Chondrocyte (in vitro differentiated cells): ENCODE results near the gene FAM193A. TPM values are rescaled to one million over a fixed set of nuclear protein-coding genes. Genes with fewer than 3 reads are reported as not detected.
"Not testable (repeated sequence)": the region's sequence is repeated elsewhere in the genome, so short reads cannot be mapped to it uniquely, and the experiment has no call there.

ENCODE experiments used
- DNase-seq: peaks from one replicate; pipeline ENCODE4 v3.0.0; 2021; ENCODE audit warnings: mixed read lengths, low spot score
- H3K27ac Mint-ChIP-seq: one replicate; pipeline ENCODE4 v1.8.0; 2021; ENCODE audit warnings: mild to moderate bottlenecking, moderate library complexity, mixed read lengths; ENCODE audit not compliant: unreplicated experiment
- H3K27me3 Mint-ChIP-seq: 2 replicates; pipeline ENCODE4 v1.8.0; 2021; ENCODE audit warnings: low read depth, mixed read lengths
- H3K36me3 Mint-ChIP-seq: 2 replicates; pipeline ENCODE4 v1.8.0; 2021; ENCODE audit warnings: low read depth, mixed read lengths
- H3K4me1 Mint-ChIP-seq: 2 replicates; pipeline ENCODE4 v1.8.0; 2021; ENCODE audit warnings: low read depth, mild to moderate bottlenecking, mixed read lengths
- H3K4me3 Mint-ChIP-seq: one replicate; pipeline ENCODE4 v1.8.0; 2021; ENCODE audit warnings: mild to moderate bottlenecking, moderate library complexity, mixed read lengths; ENCODE audit not compliant: unreplicated experiment
- H3K9me3 Mint-ChIP-seq: 2 replicates; pipeline ENCODE4 v1.8.0; 2021; ENCODE audit warnings: low read depth, mixed read lengths
- CTCF ChIP-seq: fragments of 200-600 bp; sonication (generic); IDR thresholded peaks from 2 replicates; pipeline ENCODE4 v1.5.0; 2021; ENCODE audit warnings: antibody characterized with exemption, mild to moderate bottlenecking, moderate library complexity
- total RNA-seq: library from RNA; stranded (reverse); gene quantifications from 3 replicates; pipeline ENCODE4 v1.2.1, GENCODE V29; 2021

FAM193A gene
- total RNA-seq, 1 donor from 2014 or later: 24.9 TPM

GRCh38 chr4:2526559-2526958 lies 9.9 kb upstream of the FAM193A start:
- H3K4me1 Mint-ChIP-seq: peaks cover 3% of the 10 kb centered on the region
- no peaks in the 10 kb centered on the region for H3K27me3 Mint-ChIP-seq
- no peak overlapping the region for H3K27ac Mint-ChIP-seq
- H3K36me3 Mint-ChIP-seq: no peaks in the 10 kb centered on the region
- DNase-seq: peak; percentile 18
- no peak for TF ChIP-seq CTCF
- H3K9me3 Mint-ChIP-seq: no peaks in the 10 kb centered on the region
- no peak overlapping the region for H3K4me3 Mint-ChIP-seq

GRCh38 chr4:2534904-2535375 lies 1.5 kb upstream of the FAM193A start:
- Mint-ChIP-seq H3K27ac (peak overlapping the region; percentile 97), H3K4me1 (peaks cover 21% of the 10 kb centered on the region), H3K27me3 (no peaks in the 10 kb centered on the region), H3K4me3 (peak overlapping the region; percentile 90), H3K9me3 (no peaks in the 10 kb centered on the region), H3K36me3 (no peaks in the 10 kb centered on the region)
- TF ChIP-seq CTCF: no peak
- DNase-seq: no peak

- no peaks in the 10 kb centered on the region for H3K27me3 Mint-ChIP-seq
- H3K36me3 Mint-ChIP-seq: no peaks in the 10 kb centered on the region
- peak overlapping the region; percentile 97 for H3K27ac Mint-ChIP-seq
- H3K4me3 Mint-ChIP-seq: peak overlapping the region; percentile 90
- DNase-seq: peak; percentile 90
- peaks cover 21% of the 10 kb centered on the region for H3K4me1 Mint-ChIP-seq
- peak; percentile 57 for TF ChIP-seq CTCF
- no peaks in the 10 kb centered on the region for H3K9me3 Mint-ChIP-seq
Observed at GRCh38 chr4:2535376-2536192, 863 bp upstream of the FAM193A start.

- DNase-seq: peak; percentile 88
- no peaks in the 10 kb centered on the region for H3K27me3 Mint-ChIP-seq
- H3K9me3 Mint-ChIP-seq: no peaks in the 10 kb centered on the region
- peak overlapping the region; percentile 81 for H3K4me3 Mint-ChIP-seq
- no peaks in the 10 kb centered on the region for H3K36me3 Mint-ChIP-seq
- peak overlapping the region; percentile 76 for H3K27ac Mint-ChIP-seq
- peaks cover 21% of the 10 kb centered on the region for H3K4me1 Mint-ChIP-seq
- TF ChIP-seq CTCF: no peak
Observed at GRCh38 chr4:2537011-2537830, 774 bp downstream of the FAM193A start.

- H3K36me3 Mint-ChIP-seq, H3K27me3 Mint-ChIP-seq, H3K27ac Mint-ChIP-seq, H3K9me3 Mint-ChIP-seq, H3K4me3 Mint-ChIP-seq: not testable (repeated sequence)
- H3K4me1 Mint-ChIP-seq: peaks cover 19% of the 10 kb centered on the region
- peak; percentile 12 for DNase-seq
Observed at GRCh38 chr4:2543580-2544191, 7.2 kb downstream of the FAM193A start.
